Stimulated activated CD8-positive, alpha-beta memory T cell treated with anti-CD3 and anti-CD28 coated beads, Interleukin-7, amount 100 ng/mL, for 4 hours (primary cell): ENCODE data around the gene PRSS37.
"Not testable (repeated sequence)": the region's sequence is repeated elsewhere in the genome, so short reads cannot be mapped to it uniquely, and the experiment has no call there.

ENCODE experiments used
- DNase-seq, 2 donors: peaks; one replicate each; pipeline ENCODE4 v3.0.0-alpha.2; 2020; ENCODE audit warnings: low read depth in 2 of 2

Gene PRSS37, protein sequence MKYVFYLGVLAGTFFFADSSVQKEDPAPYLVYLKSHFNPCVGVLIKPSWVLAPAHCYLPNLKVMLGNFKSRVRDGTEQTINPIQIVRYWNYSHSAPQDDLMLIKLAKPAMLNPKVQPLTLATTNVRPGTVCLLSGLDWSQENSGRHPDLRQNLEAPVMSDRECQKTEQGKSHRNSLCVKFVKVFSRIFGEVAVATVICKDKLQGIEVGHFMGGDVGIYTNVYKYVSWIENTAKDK

DNA sequence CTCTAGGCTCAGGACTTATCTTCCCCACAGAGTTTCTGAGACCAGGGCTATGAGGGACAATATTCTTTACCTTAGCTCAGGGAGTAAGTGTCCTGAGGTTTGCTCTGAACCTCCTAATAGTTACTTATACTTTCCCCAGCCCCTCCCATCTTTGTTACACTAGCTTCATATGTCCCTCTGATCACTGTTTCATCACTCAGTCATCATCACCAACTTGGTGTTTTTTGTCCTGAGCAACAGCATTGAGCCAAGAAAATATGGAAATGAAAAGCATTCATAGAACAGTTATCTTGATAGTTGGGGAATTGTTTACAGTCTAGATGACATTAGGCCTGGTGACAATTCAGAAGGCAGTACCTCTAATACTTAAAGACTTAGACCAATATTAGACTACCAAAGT, at the start of gene PRSS37:
PRSS37 (minus strand) TSS at position 101 of the 400 bp plus-strand sequence. CDS start 436 bp downstream, outside the sequence.
- no peak for DNase-seq

DNA sequence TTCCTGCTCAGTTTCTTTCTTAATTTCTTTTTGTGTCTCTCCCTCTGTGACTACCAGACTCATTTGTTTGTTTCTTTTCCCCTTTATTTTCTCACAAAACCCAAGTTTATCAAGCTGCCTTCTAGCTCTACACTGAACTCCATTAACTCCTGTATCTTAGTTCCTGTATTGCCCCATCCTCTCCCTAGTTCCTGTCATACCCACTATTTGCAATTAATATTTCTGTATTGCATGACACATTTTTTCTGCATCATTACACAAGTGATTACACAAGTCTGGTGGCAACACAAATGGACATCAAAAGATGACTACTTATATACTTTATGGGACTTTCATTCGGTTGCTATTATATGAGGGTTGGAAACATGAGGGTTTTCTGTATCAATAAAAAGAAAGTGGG, 48.0 kb upstream of the PRSS37 start:
- DNase-seq, result no peak

GRCh38 chr7:141884539-141885225, 43.4 kb upstream of the PRSS37 start:
- DNase-seq, result no peak

- no peak for DNase-seq
These were observed 39.7 kb upstream of the PRSS37 start for GRCh38 chr7:141880960-141881359.

DNA sequence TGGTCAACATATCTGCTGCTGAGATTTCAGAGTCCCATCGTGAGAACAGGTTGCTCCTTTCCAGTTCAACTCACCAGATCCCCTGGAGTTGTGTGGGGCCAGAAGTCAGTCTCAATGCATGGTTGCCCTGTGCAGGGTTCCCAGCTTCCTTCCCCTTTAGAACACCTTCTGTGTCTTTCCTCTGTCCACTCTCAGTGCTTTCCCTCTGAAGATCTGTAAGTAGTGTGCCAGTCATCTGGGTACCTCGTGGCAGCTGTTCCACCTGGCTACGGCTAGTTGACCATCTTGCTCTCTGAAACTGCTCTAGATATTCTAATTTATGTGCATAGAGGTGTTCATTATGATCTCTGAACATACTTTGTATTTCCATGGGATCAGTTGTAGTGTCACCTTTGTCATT, 36.1 kb upstream of the PRSS37 start:
- DNase-seq, result no peak

DNA sequence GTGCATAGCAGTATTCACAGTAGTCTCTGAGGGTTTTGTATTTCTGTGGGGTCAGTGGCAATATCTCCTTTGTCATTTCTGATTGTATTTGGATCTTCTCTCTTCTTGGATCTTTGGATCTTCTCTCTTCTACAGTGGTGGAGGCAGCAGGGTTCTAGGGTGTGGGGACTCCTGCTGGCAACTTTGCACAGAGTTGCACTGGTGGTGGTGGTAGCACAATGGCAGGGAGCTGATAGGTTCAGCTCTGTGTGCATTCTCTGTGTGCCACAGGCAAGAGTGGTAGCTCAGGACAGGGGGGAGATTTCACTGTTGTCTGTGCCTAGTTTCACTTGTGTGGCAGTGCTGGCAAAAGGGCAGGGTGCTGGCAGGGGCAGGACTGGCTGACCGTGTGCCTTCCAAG, 35.1 kb upstream of the PRSS37 start:
- DNase-seq, result no peak

DNA sequence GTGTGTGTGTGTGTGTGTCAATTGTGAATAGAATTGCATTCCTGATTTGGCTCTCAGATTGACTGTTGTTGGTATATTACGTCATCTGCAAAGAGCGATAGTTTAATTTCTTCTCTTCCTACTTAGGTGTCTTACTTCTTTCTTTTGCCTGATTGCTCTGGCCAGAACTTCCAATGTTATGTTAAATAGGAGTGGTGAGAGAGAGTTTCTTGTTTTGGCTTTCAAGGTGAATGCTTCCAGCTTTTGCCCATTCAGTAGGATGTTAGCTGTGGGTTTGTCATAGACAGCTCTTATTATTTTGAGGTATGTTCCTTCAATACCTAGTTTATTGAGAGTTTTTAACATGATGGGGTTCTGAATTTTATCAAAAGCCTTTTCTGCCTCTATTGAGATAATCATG, 34.2 kb upstream of the PRSS37 start:
- DNase-seq, result no peak

DNA sequence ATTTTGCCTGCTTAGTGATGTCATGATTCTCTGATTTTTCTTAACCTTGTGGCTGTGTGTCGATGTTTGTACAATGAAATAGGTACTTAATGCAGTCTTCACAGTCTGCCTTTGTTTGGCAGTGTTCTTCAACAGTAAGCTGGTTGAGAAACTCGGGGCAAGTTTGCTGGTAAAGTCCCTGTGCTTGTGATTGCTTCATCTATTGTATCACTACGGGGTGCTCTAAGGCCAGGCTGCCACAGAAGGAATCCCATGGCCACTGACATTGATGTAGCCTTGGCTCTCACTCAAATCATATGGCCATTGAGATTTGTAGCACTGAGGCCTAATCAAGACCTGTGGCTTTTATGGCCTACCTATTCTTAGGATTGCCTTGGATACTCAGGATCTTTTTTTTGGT, 33.5 kb upstream of the PRSS37 start:
- no peak for DNase-seq

GRCh38 chr7:141872931-141873330, 31.6 kb upstream of the PRSS37 start:
- no peak for DNase-seq

- DNase-seq, result no peak
These were observed 25.7 kb upstream of the PRSS37 start for GRCh38 chr7:141866974-141867373.

DNA sequence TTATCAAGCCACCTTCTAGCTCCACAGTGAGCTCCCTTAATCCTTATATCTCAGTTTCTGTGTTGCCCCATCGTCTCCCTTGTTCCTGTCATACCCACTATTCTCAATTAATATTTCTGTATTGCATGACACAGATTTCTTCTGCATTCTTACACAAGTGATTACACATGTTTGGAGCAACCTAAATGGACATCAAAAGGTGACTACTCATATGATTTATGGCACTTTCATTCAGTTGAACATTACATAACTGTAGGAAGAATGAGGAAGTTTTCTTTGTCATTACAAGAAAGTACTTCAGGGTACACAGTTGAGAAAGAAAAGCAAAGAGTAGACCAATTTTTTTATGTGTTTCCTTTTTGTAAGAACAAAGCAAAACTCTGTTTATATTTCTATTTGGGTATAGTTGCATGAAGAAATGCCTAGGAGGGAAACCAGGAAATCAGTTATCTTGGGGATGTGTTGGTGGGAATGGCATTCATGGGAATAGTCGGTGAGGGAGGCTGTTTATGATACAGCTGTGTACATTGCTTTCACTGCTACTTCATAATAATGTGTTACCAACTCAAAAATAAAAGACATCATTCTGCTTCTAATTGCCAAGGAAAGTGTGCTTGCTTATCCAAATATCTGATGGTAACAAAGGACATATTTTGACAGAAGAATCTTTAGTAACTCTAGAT, 23.6 kb upstream of the PRSS37 start:
- no peak for DNase-seq

DNA sequence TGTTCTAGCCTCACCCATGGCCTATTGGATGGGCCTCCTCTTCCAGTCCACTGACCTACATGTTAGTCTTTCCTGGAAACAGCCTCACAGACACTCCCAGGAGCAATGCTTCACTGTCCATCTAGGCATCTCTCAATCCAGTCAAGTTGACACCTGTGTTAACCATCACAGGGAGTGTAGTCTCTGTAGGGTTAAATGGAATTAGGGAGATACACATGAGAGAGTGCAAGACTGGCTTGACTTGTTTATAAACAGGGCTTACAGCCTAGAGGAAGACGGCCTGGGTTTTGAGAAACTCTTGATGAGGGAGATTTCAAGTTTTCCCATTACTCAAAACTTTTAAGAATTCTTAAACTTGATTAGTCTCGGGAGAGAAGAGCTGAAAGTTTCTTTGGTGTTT, 18.9 kb upstream of the PRSS37 start:
- no peak for DNase-seq

DNA sequence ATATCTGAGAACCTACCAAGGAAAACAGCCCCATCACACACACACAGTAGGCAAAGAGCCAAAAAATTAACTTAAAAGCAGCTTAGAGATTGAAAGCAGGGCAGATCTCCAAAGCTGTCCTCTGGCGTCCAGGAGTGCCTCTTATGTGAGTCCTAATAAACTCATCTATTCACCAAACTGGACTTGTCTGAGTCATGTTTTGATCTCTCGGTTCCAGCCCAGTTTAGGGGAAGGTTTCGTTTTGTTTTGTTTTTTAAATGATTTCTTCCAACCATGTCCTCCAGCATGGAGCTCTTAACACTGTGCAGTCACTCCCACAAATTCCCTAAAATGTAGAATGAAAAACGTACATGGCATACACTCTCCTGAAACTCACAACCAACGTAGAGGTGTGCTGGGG, 6.7 kb upstream of the PRSS37 start:
- DNase-seq, result no peak

DNA sequence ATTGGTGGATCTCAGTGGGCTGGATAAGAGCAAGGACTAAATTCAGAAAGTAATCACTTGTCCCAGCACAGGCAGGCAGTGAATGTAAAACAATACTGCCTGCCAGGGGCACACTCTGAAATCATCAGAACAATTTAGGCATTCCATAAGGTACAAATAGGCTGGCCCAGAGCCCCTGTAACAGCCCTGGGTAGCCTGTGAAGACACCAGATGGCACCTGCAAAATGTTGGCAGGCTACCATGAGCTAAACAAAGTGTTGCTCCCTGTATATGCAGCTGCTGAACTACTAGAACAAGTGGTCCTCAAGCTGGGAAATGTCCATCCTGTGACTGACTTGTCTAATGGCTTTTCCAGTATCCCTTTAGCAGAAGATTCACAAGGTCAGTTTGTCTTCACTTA, 3.0 kb upstream of the PRSS37 start:
- no peak for DNase-seq

DNA sequence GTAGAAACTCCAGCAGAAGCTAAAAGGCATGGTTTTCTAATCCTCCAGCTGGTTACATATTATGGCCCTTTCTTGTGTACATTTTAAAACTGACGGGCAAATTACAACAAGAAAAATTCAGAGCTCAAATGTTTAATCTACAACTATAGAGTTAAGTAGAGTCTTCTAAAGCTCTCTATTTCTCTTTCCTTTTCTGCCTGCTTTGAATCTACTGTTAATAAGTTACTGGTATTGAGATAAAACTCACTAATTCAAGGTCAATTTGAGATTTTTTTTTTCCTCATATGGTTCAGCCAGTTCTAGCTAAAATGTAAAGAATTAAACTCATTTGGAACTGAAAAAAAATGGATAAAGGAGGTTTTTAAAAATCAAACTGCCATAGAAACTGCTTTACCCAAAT, 1.6 kb upstream of the PRSS37 start:
- DNase-seq, result no peak

DNA sequence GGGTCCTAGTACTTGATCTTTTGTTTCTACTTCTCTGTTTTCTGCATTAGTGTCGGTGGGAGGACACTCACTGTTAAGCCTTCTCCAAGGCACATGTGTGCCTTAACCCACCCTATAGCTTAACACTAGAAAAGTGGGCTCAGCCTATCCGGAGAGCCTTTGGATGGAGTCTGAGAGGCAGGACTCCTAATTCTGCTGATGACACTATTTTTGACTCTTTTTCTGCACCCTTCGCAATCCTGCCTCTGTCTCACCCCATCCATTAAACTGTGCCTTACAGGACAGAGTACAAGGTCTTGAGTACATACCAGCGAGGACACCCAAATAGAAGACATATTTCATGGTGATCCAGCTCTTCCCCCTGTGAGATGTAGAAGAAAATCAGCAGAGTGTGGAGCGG, 577 bp downstream of the PRSS37 start:
- DNase-seq, result no peak

GRCh38 chr7:141839256-141839655, 2.0 kb downstream of the PRSS37 start:
- DNase-seq, result no peak

DNA sequence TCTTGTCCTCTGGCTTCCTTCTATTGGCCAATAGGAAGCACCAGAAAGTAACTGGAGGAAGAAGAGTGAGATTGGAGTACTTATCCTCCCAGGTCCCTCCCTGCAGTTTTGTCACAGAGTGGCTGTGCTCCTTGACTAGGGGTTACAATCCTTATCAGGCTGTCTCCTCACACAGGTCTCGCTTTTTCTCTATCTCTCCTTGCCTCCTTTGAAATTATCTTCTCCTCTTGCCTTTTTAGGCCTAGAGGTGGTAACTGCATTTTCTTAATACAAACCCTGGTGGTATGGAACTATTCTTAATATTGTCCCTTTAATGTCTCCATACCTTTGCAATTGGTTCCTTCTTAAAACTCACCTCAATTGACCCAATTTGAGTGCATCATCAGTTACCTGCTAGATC, 2.7 kb downstream of the PRSS37 start:
- no peak for DNase-seq

- DNase-seq, result no peak
These were observed 3.6 kb downstream of the PRSS37 start for GRCh38 chr7:141837683-141838082.

- not testable (repeated sequence) for DNase-seq
These were observed 18.9 kb downstream of the PRSS37 start for GRCh38 chr7:141822432-141822831.

DNA sequence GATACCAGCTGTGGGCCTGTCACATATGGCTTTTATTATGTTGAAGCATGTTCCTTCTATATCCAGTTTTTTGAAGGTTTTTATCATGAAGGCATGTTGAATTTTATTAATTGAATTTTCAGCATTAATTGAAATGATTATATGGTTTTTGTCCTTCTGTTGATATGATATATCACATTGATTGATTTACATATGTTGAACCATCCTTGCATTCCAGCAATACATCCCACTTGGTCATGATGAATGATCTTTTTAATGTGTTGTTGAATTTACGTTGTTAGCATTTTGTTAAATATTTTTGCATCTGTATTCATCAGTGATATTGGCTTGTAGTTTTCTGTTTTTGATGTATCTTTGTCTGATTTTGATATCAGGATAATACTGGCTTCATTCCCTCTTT, 21.2 kb downstream of the PRSS37 start:
- DNase-seq, result no peak

DNA sequence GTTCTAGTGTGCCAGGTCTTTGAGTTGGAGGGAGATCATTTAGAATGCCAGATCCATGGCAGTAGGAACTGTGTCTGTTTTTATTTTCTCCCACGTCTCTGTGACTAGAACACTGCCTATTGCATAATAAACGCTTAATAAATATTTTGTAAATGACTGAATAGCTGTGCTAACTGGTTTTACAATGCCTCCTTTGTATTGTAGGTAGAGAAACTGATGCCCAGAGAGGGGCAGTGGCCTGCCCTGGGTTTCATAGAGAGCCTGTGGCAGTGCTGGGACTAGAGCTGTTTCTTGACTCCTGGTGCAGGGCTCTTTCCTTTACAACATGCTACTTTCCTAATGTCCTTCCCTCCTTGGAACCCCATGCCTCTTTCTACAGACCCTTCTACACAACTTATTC, 48.8 kb downstream of the PRSS37 start:
- no peak for DNase-seq

- DNase-seq, result no peak
These were observed 51.4 kb downstream of the PRSS37 start, which contains the start of gene TAS2R5 for GRCh38 chr7:141789917-141790316. Gene TAS2R5 (plus strand): TSS chr7:141790217. CDS start chr7:141790362, 145 bp downstream.
